ENCODE measurements around the gene CEP41. TPM values are rescaled to one million over a fixed set of nuclear protein-coding genes. Genes with fewer than 3 reads are reported as not detected.

Gene CEP41
- total RNA-seq, 1 donor from 2014 or later, result 10.0 TPM

GRCh38 chr7:130442601-130443000, 1.8 kb upstream of the CEP41 start:
- no peak for ATAC-seq
- H3K4me3 ChIP-seq, result no peak overlapping the region
- H3K9me3 ChIP-seq, result no peaks in the 10 kb centered on the region
- DNase-seq, result no peak
- TF ChIP-seq CTCF (IDR thresholded peaks at IDR 0.05), result no peak
- intact Hi-C loops (cut with DNase I), result no loop called here
- H3K27me3 ChIP-seq (ENCODE audit: low read depth), result no peaks in the 10 kb centered on the region
- H3K4me1 ChIP-seq, result peaks cover 24% of the 10 kb centered on the region
- H3K27ac ChIP-seq, result no peak overlapping the region
- no peaks in the 10 kb centered on the region for H3K36me3 ChIP-seq

DNA sequence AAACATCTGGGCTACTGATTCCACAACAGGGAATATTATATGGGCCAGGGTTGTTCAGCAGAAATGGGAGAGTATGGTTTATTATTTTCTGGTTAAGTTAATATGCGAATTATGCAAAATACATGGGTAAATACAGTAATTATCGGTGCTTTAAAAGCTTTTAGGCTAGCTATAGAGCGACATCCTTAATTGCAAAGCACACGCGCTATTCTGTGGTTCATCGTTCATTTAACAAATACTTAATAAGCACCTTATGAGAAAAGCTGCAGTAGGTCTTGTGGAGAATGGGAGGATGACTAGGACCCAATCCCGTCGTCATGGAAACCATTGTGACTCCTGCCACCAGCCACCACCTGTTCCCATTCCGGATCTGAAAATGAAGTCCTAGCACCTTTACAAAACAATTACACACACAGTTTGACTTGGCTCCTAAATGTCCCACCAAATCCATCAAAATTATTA, 623 bp upstream of the CEP41 start:
- Histone ChIP-seq H3K36me3 (no peaks in the 10 kb centered on the region), H3K9me3 (no peaks in the 10 kb centered on the region), H3K27ac (peak overlapping the region; percentile 84), H3K27me3 (ENCODE audit: low read depth) (no peaks in the 10 kb centered on the region), H3K4me3 (peak overlapping the region; percentile 80), H3K4me1 (peaks cover 24% of the 10 kb centered on the region)
- TF ChIP-seq CTCF (IDR thresholded peaks at IDR 0.05), result no peak
- intact Hi-C loops (cut with DNase I), result no loop called here
- no peak for DNase-seq
- ATAC-seq, result no peak

DNA sequence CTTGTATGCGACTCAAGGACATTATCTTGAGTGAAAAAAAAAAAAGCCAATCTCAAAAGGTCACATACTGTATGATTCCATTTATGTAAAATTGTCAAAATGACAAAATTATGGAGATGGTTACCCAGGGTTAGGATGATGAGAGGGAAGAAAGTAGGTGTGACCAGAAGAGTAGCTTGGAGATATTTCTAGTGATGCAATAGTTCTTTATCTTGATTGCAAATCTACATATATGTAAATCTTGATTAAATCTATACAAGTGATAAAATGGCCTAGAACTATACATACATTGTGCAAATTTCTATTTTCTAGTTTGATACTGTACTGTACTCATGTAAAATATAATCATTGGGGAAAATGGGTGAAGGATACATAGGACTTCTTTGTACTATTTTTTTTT, 4.6 kb downstream of the CEP41 start:
- intact Hi-C loops (cut with DNase I), result no loop called here
- no peak for DNase-seq
- TF ChIP-seq CTCF (IDR thresholded peaks at IDR 0.05), result no peak
- Histone ChIP-seq H3K9me3 (no peaks in the 10 kb centered on the region), H3K27me3 (ENCODE audit: low read depth) (no peaks in the 10 kb centered on the region), H3K4me3 (no peak overlapping the region), H3K27ac (no peak overlapping the region), H3K4me1 (peaks cover 25% of the 10 kb centered on the region), H3K36me3 (no peaks in the 10 kb centered on the region)
- no peak for ATAC-seq

DNA sequence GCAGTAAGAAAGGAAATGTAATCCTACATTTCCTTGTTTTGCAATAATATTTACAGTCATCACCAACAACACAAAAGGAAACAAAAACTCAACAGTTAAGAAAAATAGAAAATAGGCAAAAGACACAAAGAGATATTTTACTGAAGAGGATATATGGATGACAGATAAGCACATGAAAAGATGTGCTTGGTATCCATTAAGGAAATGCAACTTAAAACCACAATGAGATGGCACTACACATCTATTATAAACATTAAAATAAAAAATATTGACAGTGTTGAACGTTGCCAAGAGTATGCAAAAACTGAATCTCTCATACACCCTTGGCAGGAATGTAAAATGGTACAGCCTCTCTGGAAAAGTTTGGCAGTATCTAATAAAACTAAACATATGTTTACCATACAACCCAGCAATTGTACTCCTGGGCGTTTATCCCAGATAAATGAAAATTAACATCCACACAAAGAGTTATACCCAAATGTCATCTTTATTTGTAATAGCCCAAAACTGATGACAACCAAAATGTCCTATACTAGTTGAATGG, 5.4 kb downstream of the CEP41 start:
- H3K27me3 ChIP-seq (ENCODE audit: low read depth), result no peaks in the 10 kb centered on the region
- ATAC-seq (no peak), DNase-seq (no peak)
- H3K36me3 ChIP-seq, result no peaks in the 10 kb centered on the region
- intact Hi-C loops (cut with DNase I), result no loop called here
- no peak for TF ChIP-seq CTCF (IDR thresholded peaks at IDR 0.05)
- H3K4me3 ChIP-seq, result no peak overlapping the region
- no peak overlapping the region for H3K27ac ChIP-seq
- no peaks in the 10 kb centered on the region for H3K9me3 ChIP-seq
- H3K4me1 ChIP-seq, result peaks cover 30% of the 10 kb centered on the region

DNA sequence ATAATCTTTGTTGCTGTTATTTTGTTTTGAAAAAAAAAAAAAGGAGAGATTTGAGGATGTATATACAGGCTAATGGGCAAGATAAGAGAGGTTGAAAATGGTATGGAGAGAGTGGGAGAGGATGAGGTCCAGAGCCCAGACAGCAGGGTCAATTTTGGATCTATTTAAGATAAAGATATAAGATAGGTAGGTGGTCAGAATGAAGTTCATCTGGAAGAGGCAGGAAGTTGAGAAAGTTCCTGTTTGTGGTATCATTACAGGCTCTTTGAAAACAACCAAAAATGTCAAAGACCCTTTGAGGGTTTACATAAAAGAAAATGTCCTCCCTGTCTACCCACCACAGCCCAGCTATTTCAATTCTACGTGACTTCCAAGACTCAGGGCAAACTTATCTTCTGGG, 7.5 kb downstream of the CEP41 start:
- TF ChIP-seq CTCF (IDR thresholded peaks at IDR 0.05), result no peak

More for the DNA sequence above, 7.5 kb downstream of the CEP41 start:
- intact Hi-C loops (cut with DNase I), result no loop called here
- Histone ChIP-seq H3K4me1 (peaks cover 27% of the 10 kb centered on the region), H3K27ac (no peak overlapping the region), H3K9me3 (no peaks in the 10 kb centered on the region), H3K4me3 (no peak overlapping the region), H3K27me3 (ENCODE audit: low read depth) (no peaks in the 10 kb centered on the region), H3K36me3 (no peaks in the 10 kb centered on the region)
- DNase-seq (no peak), ATAC-seq (no peak)

All from lower lobe of right lung (tissue), 2 donors.